ENCODE data around the gene FCRLB. TPM values are rescaled to one million over a fixed set of nuclear protein-coding genes. Genes with fewer than 3 reads are reported as not detected.

Gene FCRLB
- total RNA-seq, 1 experiment from 2014 or later, result 0.41 TPM

- H3K27ac ChIP-seq (ENCODE audit: low read length), result no peak overlapping the region
Measured at GRCh38 chr1:161731981-161732718, 10.8 kb downstream of the FCRLB start.

GRCh38 chr1:161733526-161733925, 12.2 kb downstream of the FCRLB start:
- POLR2A ChIA-PET, result no interaction called here
- CTCF ChIA-PET, result no interaction called here
- Histone ChIP-seq H3K27me3 (ENCODE audit: control insufficient read depth, insufficient read depth, low read length) (no peaks in the 10 kb centered on the region), H3K9me3 (ENCODE audit: control insufficient read depth, insufficient read depth, low read depth, low read length) (no peaks in the 10 kb centered on the region), H3K36me3 (ENCODE audit: control insufficient read depth, insufficient read depth, low read length) (no peaks in the 10 kb centered on the region), H3K4me3 (ENCODE audit: low read depth in 2 of 2, low read length in 2 of 2) (no peak overlapping the region), H3K27ac (ENCODE audit: low read length) (no peak overlapping the region), H3K4me1 (ENCODE audit: control insufficient read depth, insufficient read depth, low read length) (0 out of 2 replicates have a peak, but pooled peaks cover 3% of the 10 kb centered on the region)
- in situ Hi-C loops (cut with HindIII; ENCODE audit: low pct_unique_long_range_greater_than_20kb, low sequenced_read_pairs) (loop anchor here (25.0 kb wide), 1 partner anchor 196 kb away; the partner anchor contains the start of gene FCGR3A), intact Hi-C loops (cut with micrococcal nuclease; ENCODE audit: unreplicated experiment) (loop anchor here (10.0 kb wide), 1 partner anchor 169 kb away; no protein-coding TSS in a partner anchor)
- no peak for DNase-seq (ENCODE audit: low read depth, low spot score)
- BruUV-seq (replicated peaks), result no TSS peak
- no peak for ATAC-seq
- TF ChIP-seq REST (IDR thresholded peaks at IDR 0.05; ENCODE audit: insufficient read depth in 1 of 2, low read depth in 2 of 2, low read length in 1 of 2), result no peak
- no peak for TF ChIP-seq SIN3A (IDR thresholded peaks at IDR 0.05; ENCODE audit: borderline replicate concordance, insufficient read depth, low read depth, low read length)
- no peak for TF ChIP-seq POLR2AphosphoS5 (IDR thresholded peaks at IDR 0.05; ENCODE audit: low read depth, low read length)
- TF ChIP-seq CTCF (IDR thresholded peaks at IDR 0.05), result no peak

More at GRCh38 chr1:161731981-161732718, 10.8 kb downstream of the FCRLB start:
- in situ Hi-C loops (cut with HindIII; ENCODE audit: low pct_unique_long_range_greater_than_20kb, low sequenced_read_pairs), result loop anchor here (25.0 kb wide), 1 partner anchor 195 kb away; the partner anchor contains the start of gene FCGR3A
- ChIA-PET CTCF (no interaction called here), POLR2A (no interaction called here)
- intact Hi-C loops (cut with micrococcal nuclease; ENCODE audit: unreplicated experiment), result loop anchor here (10.0 kb wide), 1 partner anchor 167 kb away; no protein-coding TSS in a partner anchor
- BruUV-seq (replicated peaks), result no TSS peak
- Histone ChIP-seq H3K36me3 (ENCODE audit: control insufficient read depth, insufficient read depth, low read length) (no peaks in the 10 kb centered on the region), H3K4me1 (ENCODE audit: control insufficient read depth, insufficient read depth, low read length) (peaks cover 6% of the 10 kb centered on the region; the same call in 1 of the 2 replicates), H3K27me3 (ENCODE audit: control insufficient read depth, insufficient read depth, low read length) (no peaks in the 10 kb centered on the region), H3K9me3 (ENCODE audit: control insufficient read depth, insufficient read depth, low read depth, low read length) (no peaks in the 10 kb centered on the region), H3K4me3 (ENCODE audit: low read depth in 2 of 2, low read length in 2 of 2) (no peak overlapping the region)
- TF ChIP-seq SIN3A (IDR thresholded peaks at IDR 0.05; ENCODE audit: borderline replicate concordance, insufficient read depth, low read depth, low read length) (no peak), POLR2AphosphoS5 (IDR thresholded peaks at IDR 0.05; ENCODE audit: low read depth, low read length) (no peak), TCF7L2 (IDR thresholded peaks at IDR 0.05; ENCODE audit: low read depth, low read length) (no peak), REST (IDR thresholded peaks at IDR 0.05; ENCODE audit: insufficient read depth in 1 of 2, low read depth in 2 of 2, low read length in 1 of 2) (no peak), CTCF (IDR thresholded peaks at IDR 0.05) (no peak)
- DNase-seq (ENCODE audit: low read depth, low spot score) (no peak), ATAC-seq (no peak)

Measured in Panc1 (cell line).